ENCODE data around the gene NWD2. TPM values are rescaled to one million over a fixed set of nuclear protein-coding genes. Genes with fewer than 3 reads are reported as not detected.

Gene NWD2
- total RNA-seq, 2 donors from 2014 or later: 0.22 to 0.42 TPM

- Histone ChIP-seq H3K4me1 (no peaks in the 10 kb centered on the region), H3K9ac (ENCODE audit: low read depth in 2 of 2, low read length in 2 of 2) (no peak overlapping the region), H3K27ac (no peak overlapping the region), H3K36me3 (no peaks in the 10 kb centered on the region), H3K27me3 (peaks cover 7% of the 10 kb centered on the region), H3K9me3 (no peaks in the 10 kb centered on the region), H3K4me3 (no peak overlapping the region)
- DNase-seq: no peak
- TF ChIP-seq CTCF (IDR thresholded peaks at IDR 0.05): no peak
- intact Hi-C loops (cut with DNase I): loop anchor here (5.0 to 10.0 kb wide), 2 partner anchors 73 to 116 kb away; no protein-coding TSS in a partner anchor
Observed at GRCh38 chr4:37451656-37452055, 207.1 kb downstream of the NWD2 start.

- TF ChIP-seq CTCF (IDR thresholded peaks at IDR 0.05): peak; percentile 31
- DNase-seq: peak; percentile 85
- intact Hi-C loops (cut with DNase I): loop anchor here (5.0 to 10.0 kb wide), 2 partner anchors 72 to 114 kb away; no protein-coding TSS in a partner anchor
- peak overlapping the region; percentile 15 to 88 for H3K9ac ChIP-seq (ENCODE audit: low read depth in 2 of 2, low read length in 2 of 2)
- H3K4me1 ChIP-seq: no peaks in the 10 kb centered on the region
- peak overlapping the region; percentile 73 for H3K27ac ChIP-seq
- H3K27me3 ChIP-seq: peaks cover 7% of the 10 kb centered on the region
- H3K9me3 ChIP-seq: no peaks in the 10 kb centered on the region
- H3K36me3 ChIP-seq: no peaks in the 10 kb centered on the region
- H3K4me3 ChIP-seq: peak overlapping the region; percentile 57
Observed at GRCh38 chr4:37452952-37453280, 208.4 kb downstream of the NWD2 start.

- DNase-seq: peak; percentile 84
- intact Hi-C loops (cut with DNase I): loop anchor here (5.0 to 10.0 kb wide), 2 partner anchors 71 to 114 kb away; no protein-coding TSS in a partner anchor
- Histone ChIP-seq H3K9ac (ENCODE audit: low read depth in 2 of 2, low read length in 2 of 2) (peak overlapping the region; percentile 60 to 88), H3K36me3 (no peaks in the 10 kb centered on the region), H3K4me3 (peak overlapping the region; percentile 57), H3K9me3 (no peaks in the 10 kb centered on the region), H3K27me3 (peaks cover 7% of the 10 kb centered on the region), H3K4me1 (no peaks in the 10 kb centered on the region), H3K27ac (peak overlapping the region; percentile 73)
- no peak for TF ChIP-seq CTCF (IDR thresholded peaks at IDR 0.05)
Observed at GRCh38 chr4:37453281-37453998, 208.9 kb downstream of the NWD2 start.

GRCh38 chr4:37453999-37454800 lies 209.7 kb downstream of the NWD2 start:
- no peak for TF ChIP-seq CTCF (IDR thresholded peaks at IDR 0.05)
- Histone ChIP-seq H3K9me3 (no peaks in the 10 kb centered on the region), H3K27ac (peak overlapping the region; percentile 73), H3K4me3 (peak overlapping the region; percentile 57), H3K27me3 (peaks cover 7% of the 10 kb centered on the region), H3K36me3 (no peaks in the 10 kb centered on the region), H3K9ac (ENCODE audit: low read depth in 2 of 2, low read length in 2 of 2) (peak overlapping the region; percentile 60 to 69), H3K4me1 (no peaks in the 10 kb centered on the region)
- DNase-seq: no peak
- intact Hi-C loops (cut with DNase I): loop anchor here (5.0 to 10.0 kb wide), 2 partner anchors 71 to 113 kb away; no protein-coding TSS in a partner anchor

GRCh38 chr4:37455301-37456131 lies 211.0 kb downstream of the NWD2 start:
- no peaks in the 10 kb centered on the region for H3K4me1 ChIP-seq
- peaks cover 7% of the 10 kb centered on the region for H3K27me3 ChIP-seq

More at GRCh38 chr4:37455301-37456131, 211.0 kb downstream of the NWD2 start:
- H3K9ac ChIP-seq (ENCODE audit: low read depth in 2 of 2, low read length in 2 of 2): peak overlapping the region in 1 of 2 donors; percentile 69
- peak overlapping the region; percentile 57 for H3K4me3 ChIP-seq
- DNase-seq: peak; percentile 63
- no peaks in the 10 kb centered on the region for H3K9me3 ChIP-seq
- intact Hi-C loops (cut with DNase I): loop anchor here (10.0 kb wide), 1 partner anchor 69 kb away; no protein-coding TSS in a partner anchor
- no peaks in the 10 kb centered on the region for H3K36me3 ChIP-seq
- peak overlapping the region; percentile 73 for H3K27ac ChIP-seq
- no peak for TF ChIP-seq CTCF (IDR thresholded peaks at IDR 0.05)
